CD8-positive, alpha-beta memory T cell (primary cell): ENCODE results near the gene PSMF1. TPM values are rescaled to one million over a fixed set of nuclear protein-coding genes. Genes with fewer than 3 reads are reported as not detected.

Experiments used
- CTCF ChIA-PET: fragments of 350-600 bp; sonication (Branson Sonifier 250); formaldehyde crosslinking; loops from one replicate; lab custom pipeline; 2021; ENCODE audit warnings: antibody characterized with exemption; lab: Charles Lee
- POLR2A ChIA-PET: fragments of 350-600 bp; sonication (Branson Sonifier 250); formaldehyde crosslinking; loops from one replicate; lab custom pipeline; 2021; ENCODE audit warnings: antibody characterized with exemption; lab: Charles Lee
- DNase-seq, 5 donors: peaks; one replicate each; pipeline versions ENCODE4 v3.0.0 to v3.0.0-alpha.2; 2020 to 2022; ENCODE audit warnings: mixed read lengths in 1 of 5
- H3K27ac ChIP-seq: one replicate; pipeline ENCODE4 v1.7.0; 2013; ENCODE audit warnings: low read depth, mild to moderate bottlenecking, low read length, moderate library complexity
- H3K27me3 ChIP-seq: 2 replicates; pipeline ENCODE4 v1.7.0; 2013; ENCODE audit warnings: low read length, mild to moderate bottlenecking; ENCODE audit not compliant: insufficient read depth, poor library complexity, severe bottlenecking
- H3K36me3 ChIP-seq: 2 replicates; pipeline ENCODE4 v1.7.0; 2013; ENCODE audit warnings: mild to moderate bottlenecking, low read length, moderate library complexity; ENCODE audit not compliant: insufficient read depth
- H3K4me1 ChIP-seq: 2 replicates; pipeline ENCODE4 v1.7.0; 2013; ENCODE audit warnings: mild to moderate bottlenecking, low read length, moderate library complexity; ENCODE audit not compliant: insufficient read depth
- H3K4me3 ChIP-seq: 2 replicates; pipeline ENCODE4 v1.7.0; 2013; ENCODE audit warnings: mild to moderate bottlenecking, low read length
- H3K9me3 ChIP-seq: 2 replicates; pipeline ENCODE4 v1.7.0; 2013; ENCODE audit warnings: mild to moderate bottlenecking, low read length
- H3K27ac Mint-ChIP-seq, 8 donors: one replicate each; pipeline ENCODE4 v1.8.0; 2020 to 2021; ENCODE audit warnings: mixed read lengths in 8 of 8, mild to moderate bottlenecking in 6 of 8, inconsistent platforms in 3 of 8, moderate library complexity in 3 of 8
- H3K27me3 Mint-ChIP-seq, 2 donors: one replicate each; pipeline ENCODE4 v1.8.0; 2020 to 2021; ENCODE audit warnings: mixed read lengths in 2 of 2, mild to moderate bottlenecking in 1 of 2, moderate library complexity in 1 of 2
- H3K36me3 Mint-ChIP-seq, 3 donors: one replicate each; pipeline ENCODE4 v1.8.0; 2020 to 2021; ENCODE audit warnings: mixed read lengths in 3 of 3, inconsistent platforms in 1 of 3, mild to moderate bottlenecking in 1 of 3
- H3K4me1 Mint-ChIP-seq, 3 donors: one replicate each; pipeline ENCODE4 v1.8.0; 2020 to 2021; ENCODE audit warnings: mixed read lengths in 3 of 3, inconsistent platforms in 1 of 3, mild to moderate bottlenecking in 1 of 3
- H3K4me3 Mint-ChIP-seq, 7 donors: one replicate each; pipeline ENCODE4 v1.8.0; 2020 to 2021; ENCODE audit warnings: mixed read lengths in 7 of 7, mild to moderate bottlenecking in 6 of 7, moderate library complexity in 4 of 7, inconsistent platforms in 2 of 7
- H3K9me3 Mint-ChIP-seq, 5 donors: one replicate each; pipeline ENCODE4 v1.8.0; 2020 to 2022; ENCODE audit warnings: mixed read lengths in 5 of 5, mild to moderate bottlenecking in 3 of 5, moderate library complexity in 2 of 5, inconsistent platforms in 1 of 5
- polyA plus RNA-seq: library from polyadenylated mRNA; unstranded; fragments of 300-500 nt; fragmentation: Illumina TruSeq; gene quantifications from one replicate; pipeline ENCODE4 v1.2.3, GENCODE V29; 2021
- total RNA-seq, 2 experiments: library from RNA; stranded (reverse); gene quantifications; one replicate each; pipeline ENCODE4 v1.2.3, GENCODE V29; 2021

The PSMF1 gene
- total and polyA plus RNA-seq, 3 experiments from 2014 or later, result 169 to 189 (median 185) TPM

DNA sequence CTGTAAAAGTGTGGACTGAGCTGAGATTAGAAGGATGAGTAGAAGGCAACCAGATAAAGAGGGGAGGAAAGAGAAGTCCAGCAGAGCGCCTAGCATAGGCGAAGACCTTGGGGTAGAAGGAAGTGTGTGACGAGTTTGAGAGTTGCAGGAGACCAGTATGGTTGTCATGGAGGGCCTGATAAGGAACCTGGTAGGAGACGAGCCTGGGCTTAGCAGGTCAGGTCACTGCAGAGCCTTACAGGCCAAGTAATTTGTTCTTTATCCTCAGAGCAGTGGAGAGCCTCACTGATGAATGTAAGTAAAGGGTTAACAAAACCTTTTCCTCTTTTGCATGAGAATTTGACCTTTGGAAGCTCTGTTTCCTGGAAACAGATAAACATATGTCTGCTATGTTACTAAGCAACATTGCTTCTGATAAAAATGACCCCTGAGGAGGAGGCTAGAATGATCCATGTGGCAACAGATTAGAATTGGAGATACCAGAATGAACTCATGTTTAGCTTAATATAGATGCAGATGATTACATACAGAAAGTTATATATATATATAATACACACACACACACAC lies 69.3 kb downstream of the PSMF1 start:
- H3K27me3 Mint-ChIP-seq, result peaks cover 15 to 24% of the 10 kb centered on the region in 2 donors
- Histone ChIP-seq H3K4me3 (no peak overlapping the region), H3K27me3 (peaks cover 6% of the 10 kb centered on the region), H3K9me3 (no peaks in the 10 kb centered on the region), H3K4me1 (no peaks in the 10 kb centered on the region), H3K36me3 (no peaks in the 10 kb centered on the region), H3K27ac (peak overlapping the region; percentile 48)
- no peaks in the 10 kb centered on the region for H3K9me3 Mint-ChIP-seq
- H3K4me1 Mint-ChIP-seq, result peaks cover 10 to 14% (median 12%) of the 10 kb centered on the region in 3 donors
- ChIA-PET POLR2A (no interaction called here), CTCF (no interaction called here)
- no peaks in the 10 kb centered on the region for H3K36me3 Mint-ChIP-seq
- no peak overlapping the region for H3K4me3 Mint-ChIP-seq
- H3K27ac Mint-ChIP-seq, result no peak overlapping the region
- no peak for DNase-seq

DNA sequence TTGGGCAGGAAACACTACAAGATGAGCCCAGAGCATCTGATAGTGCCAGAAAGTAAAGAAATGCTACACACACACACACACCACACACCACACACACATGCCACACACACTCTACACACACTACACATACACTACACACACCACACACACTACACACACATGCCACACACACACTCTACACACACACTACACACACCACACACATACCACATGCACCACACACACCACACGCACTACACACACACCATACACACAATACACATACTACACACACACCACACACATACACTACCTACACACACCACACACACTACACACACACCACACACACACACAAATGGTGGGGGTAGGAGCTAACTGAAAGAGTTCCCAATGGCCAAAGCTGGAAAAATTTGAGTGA lies 69.9 kb downstream of the PSMF1 start:
- H3K4me1 Mint-ChIP-seq, result peaks cover 10 to 14% (median 12%) of the 10 kb centered on the region in 3 donors
- Histone ChIP-seq H3K27ac (peak overlapping the region; percentile 16), H3K27me3 (peaks cover 6% of the 10 kb centered on the region), H3K36me3 (no peaks in the 10 kb centered on the region), H3K4me3 (no peak overlapping the region), H3K4me1 (no peaks in the 10 kb centered on the region), H3K9me3 (no peaks in the 10 kb centered on the region)
- no peak overlapping the region for H3K27ac Mint-ChIP-seq
- DNase-seq, result no peak
- ChIA-PET POLR2A (no interaction called here), CTCF (no interaction called here)
- H3K9me3 Mint-ChIP-seq, result no peaks in the 10 kb centered on the region
- no peaks in the 10 kb centered on the region for H3K36me3 Mint-ChIP-seq
- peaks cover 15 to 20% of the 10 kb centered on the region in 2 donors for H3K27me3 Mint-ChIP-seq
- H3K4me3 Mint-ChIP-seq, result no peak overlapping the region

DNA sequence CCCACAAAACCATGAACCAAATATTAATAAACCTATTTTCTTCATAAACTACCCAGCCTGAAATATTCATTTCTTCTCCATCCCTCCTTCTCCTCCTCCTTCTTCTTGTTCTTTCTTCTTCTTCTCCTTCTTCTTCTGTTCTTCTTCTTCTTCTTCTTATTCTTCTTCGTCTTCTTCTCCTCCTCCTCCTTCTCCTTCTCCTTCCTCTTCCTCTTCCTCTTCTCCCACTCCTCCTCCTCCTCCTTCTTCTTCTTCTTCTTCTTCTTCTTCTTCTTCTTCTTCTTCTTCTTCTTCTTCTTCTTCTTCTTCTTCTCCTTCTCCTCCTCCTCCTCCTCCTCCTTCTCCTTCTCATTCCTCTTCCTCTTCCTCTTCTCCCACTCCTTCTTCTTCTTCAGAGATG lies 71.4 kb downstream of the PSMF1 start:
- H3K27me3 Mint-ChIP-seq, result peaks cover 5 to 7% of the 10 kb centered on the region in 2 donors
- H3K27ac ChIP-seq, result no peak overlapping the region
- no peaks in the 10 kb centered on the region for H3K27me3 ChIP-seq
- H3K9me3 ChIP-seq, result no peaks in the 10 kb centered on the region
- H3K27ac Mint-ChIP-seq, result peak overlapping the region in 1 of 8 donors; percentile 37
- H3K4me1 ChIP-seq, result no peaks in the 10 kb centered on the region
- H3K36me3 ChIP-seq, result no peaks in the 10 kb centered on the region
- DNase-seq, result no peak
- no peaks in the 10 kb centered on the region for H3K9me3 Mint-ChIP-seq
- no peaks in the 10 kb centered on the region for H3K36me3 Mint-ChIP-seq
- H3K4me3 ChIP-seq, result no peak overlapping the region
- POLR2A ChIA-PET, result no interaction called here
- peaks cover 3 to 5% (median 4%) of the 10 kb centered on the region in 3 donors for H3K4me1 Mint-ChIP-seq
- H3K4me3 Mint-ChIP-seq, result no peak overlapping the region
- CTCF ChIA-PET, result no interaction called here

DNA sequence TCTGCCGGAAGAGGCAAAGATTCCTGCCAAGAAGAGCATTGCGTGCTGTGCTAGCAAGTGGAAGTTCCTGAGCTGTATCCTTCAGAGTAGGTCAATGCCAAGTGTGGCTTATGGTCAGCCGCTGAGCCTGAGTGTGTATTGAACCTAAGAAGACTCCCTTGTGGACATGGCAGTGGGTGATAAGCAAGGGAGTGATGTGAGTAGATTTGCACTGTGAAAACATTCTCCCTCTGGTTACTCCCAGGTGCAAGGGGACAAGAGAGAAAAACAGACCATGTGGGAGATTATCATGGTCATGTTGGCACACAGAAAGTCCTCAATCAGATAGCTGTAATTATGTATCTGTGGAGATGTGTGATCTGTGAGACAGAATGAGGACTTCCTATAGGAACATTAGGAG lies 72.4 kb downstream of the PSMF1 start:
- no peaks in the 10 kb centered on the region for H3K36me3 Mint-ChIP-seq
- CTCF ChIA-PET, result no interaction called here

DNA sequence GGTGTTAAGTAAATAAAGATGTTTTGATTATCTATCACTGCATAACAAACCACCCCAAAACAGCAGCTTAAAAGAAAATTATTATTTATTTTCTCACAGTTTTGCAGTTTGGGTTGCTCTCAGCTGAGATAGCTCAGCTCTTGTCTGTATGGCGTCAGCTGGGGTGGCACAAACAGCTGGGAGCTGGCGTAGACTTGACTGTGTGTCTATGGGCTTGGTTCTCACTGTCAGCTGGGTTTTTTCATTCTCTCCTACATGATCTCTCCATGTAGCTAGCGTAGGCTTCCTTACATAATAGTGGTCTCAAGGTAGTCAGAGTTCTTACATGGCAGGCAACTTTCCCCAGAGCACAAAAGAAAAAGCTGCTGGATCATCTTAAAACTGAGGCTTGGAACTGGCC lies 72.9 kb downstream of the PSMF1 start:
- Mint-ChIP-seq H3K27me3 (peaks cover under 1 to 5% of the 10 kb centered on the region in 2 donors), H3K4me1 (no peaks in the 10 kb centered on the region), H3K4me3 (no peak overlapping the region), H3K36me3 (no peaks in the 10 kb centered on the region), H3K9me3 (no peaks in the 10 kb centered on the region), H3K27ac (no peak overlapping the region)
- no peak for DNase-seq
- Histone ChIP-seq H3K4me1 (no peaks in the 10 kb centered on the region), H3K27ac (no peak overlapping the region), H3K27me3 (no peaks in the 10 kb centered on the region), H3K9me3 (no peaks in the 10 kb centered on the region), H3K36me3 (no peaks in the 10 kb centered on the region), H3K4me3 (no peak overlapping the region)
- ChIA-PET CTCF (no interaction called here), POLR2A (no interaction called here)

More for the DNA sequence above, 72.4 kb downstream of the PSMF1 start:
- POLR2A ChIA-PET, result no interaction called here
- no peak overlapping the region for H3K27ac ChIP-seq
- DNase-seq, result no peak
- Mint-ChIP-seq H3K27me3 (peaks cover 5 to 10% of the 10 kb centered on the region in 2 donors), H3K4me1 (peaks cover 2 to 4% (median 3%) of the 10 kb centered on the region in 3 donors), H3K4me3 (no peak overlapping the region), H3K27ac (no peak overlapping the region), H3K9me3 (no peaks in the 10 kb centered on the region)
- no peaks in the 10 kb centered on the region for H3K27me3 ChIP-seq
- no peaks in the 10 kb centered on the region for H3K36me3 ChIP-seq
- H3K9me3 ChIP-seq, result no peaks in the 10 kb centered on the region
- no peak overlapping the region for H3K4me3 ChIP-seq
- no peaks in the 10 kb centered on the region for H3K4me1 ChIP-seq

DNA sequence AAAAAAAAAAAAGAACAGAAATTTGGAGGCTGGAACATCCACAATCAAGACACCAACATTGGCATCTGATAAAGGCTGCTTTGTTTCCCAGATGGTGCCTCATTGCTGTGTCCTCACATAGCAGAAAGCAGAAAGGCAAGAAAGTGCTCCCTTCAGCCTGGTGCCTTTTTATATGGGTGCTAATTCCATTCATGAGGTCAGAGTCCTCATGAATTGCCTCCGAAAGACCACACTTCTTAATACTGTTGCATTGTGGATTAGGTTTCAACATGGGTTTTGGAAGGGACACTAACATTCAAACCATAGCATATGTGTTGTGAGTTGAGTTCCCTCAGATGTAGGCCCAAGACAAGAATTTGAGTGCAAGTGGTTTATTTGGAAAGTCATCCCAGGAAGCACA lies 76.8 kb downstream of the PSMF1 start:
- ChIA-PET POLR2A (no interaction called here), CTCF (no interaction called here)
- no peak overlapping the region for H3K27ac Mint-ChIP-seq
- H3K4me1 Mint-ChIP-seq, result peaks cover 0 to 3% (median 0%) of the 10 kb centered on the region in 3 donors
- no peak for DNase-seq
- H3K27me3 ChIP-seq, result no peaks in the 10 kb centered on the region
- H3K9me3 ChIP-seq, result no peaks in the 10 kb centered on the region
- H3K36me3 ChIP-seq, result no peaks in the 10 kb centered on the region
- H3K27me3 Mint-ChIP-seq, result peaks cover 5 to 10% of the 10 kb centered on the region in 2 donors
- H3K9me3 Mint-ChIP-seq, result no peaks in the 10 kb centered on the region
- peaks cover 4% of the 10 kb centered on the region for H3K4me1 ChIP-seq
- H3K27ac ChIP-seq, result no peak overlapping the region
- H3K4me3 ChIP-seq, result no peak overlapping the region
- no peak overlapping the region for H3K4me3 Mint-ChIP-seq
- H3K36me3 Mint-ChIP-seq, result no peaks in the 10 kb centered on the region

DNA sequence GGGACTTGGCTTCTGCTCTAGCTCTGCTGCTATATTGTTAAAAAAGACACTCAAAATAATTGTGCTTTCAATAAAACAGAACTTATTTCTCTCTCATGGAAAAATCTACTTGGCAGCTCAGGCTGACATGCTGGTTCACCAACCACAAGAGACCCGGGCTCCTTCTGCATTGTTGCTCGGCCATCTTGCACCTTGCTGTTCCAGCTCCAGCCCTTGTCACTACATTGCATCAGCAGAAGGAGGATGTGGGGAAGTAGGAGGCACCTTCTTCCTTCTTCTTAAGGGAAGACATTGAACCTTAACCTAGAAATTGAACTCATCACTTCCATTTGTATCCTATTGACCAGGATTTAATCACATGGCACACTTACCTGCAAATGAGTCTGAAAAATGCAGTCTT lies 78.2 kb downstream of the PSMF1 start:
- Histone ChIP-seq H3K9me3 (no peaks in the 10 kb centered on the region), H3K36me3 (no peaks in the 10 kb centered on the region), H3K27me3 (no peaks in the 10 kb centered on the region), H3K4me3 (no peak overlapping the region), H3K27ac (no peak overlapping the region), H3K4me1 (peaks cover 4% of the 10 kb centered on the region)
- POLR2A ChIA-PET, result no interaction called here
- H3K36me3 Mint-ChIP-seq, result no peaks in the 10 kb centered on the region
- peaks cover 0 to 3% (median 0%) of the 10 kb centered on the region in 3 donors for H3K4me1 Mint-ChIP-seq
- H3K4me3 Mint-ChIP-seq, result no peak overlapping the region
- H3K27ac Mint-ChIP-seq, result no peak overlapping the region
- no peaks in the 10 kb centered on the region for H3K9me3 Mint-ChIP-seq
- no peak for DNase-seq
- CTCF ChIA-PET, result no interaction called here
- peaks cover 7 to 10% of the 10 kb centered on the region in 2 donors for H3K27me3 Mint-ChIP-seq

DNA sequence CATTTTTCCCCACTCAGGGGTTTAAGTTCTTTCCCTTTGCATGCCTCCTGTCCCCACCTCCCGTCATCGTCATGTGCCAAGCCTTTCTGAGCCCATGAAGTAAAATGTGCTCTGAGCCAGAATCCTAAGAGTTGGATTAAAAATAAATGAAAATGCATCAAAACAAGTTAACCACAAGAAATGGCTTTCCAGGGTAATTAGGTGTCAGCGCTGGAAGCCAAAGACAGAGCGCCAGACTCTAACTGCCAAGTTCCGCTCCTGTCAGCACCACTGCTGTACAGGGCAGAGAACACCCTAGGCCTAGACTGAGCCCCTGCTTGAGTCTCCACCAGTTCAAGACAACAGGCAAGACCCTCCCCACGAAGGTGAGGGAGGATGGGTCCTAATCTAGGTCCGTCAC lies 79.4 kb downstream of the PSMF1 start:
- Histone ChIP-seq H3K36me3 (no peaks in the 10 kb centered on the region), H3K27ac (no peak overlapping the region), H3K9me3 (no peaks in the 10 kb centered on the region), H3K4me1 (peaks cover 4% of the 10 kb centered on the region), H3K27me3 (no peaks in the 10 kb centered on the region), H3K4me3 (no peak overlapping the region)
- Mint-ChIP-seq H3K4me1 (peaks cover 0 to 3% (median 0%) of the 10 kb centered on the region in 3 donors), H3K4me3 (no peak overlapping the region), H3K36me3 (no peaks in the 10 kb centered on the region), H3K9me3 (no peaks in the 10 kb centered on the region), H3K27me3 (peaks cover 7 to 10% of the 10 kb centered on the region in 2 donors), H3K27ac (no peak overlapping the region)
- POLR2A ChIA-PET, result interaction anchor here (0.6 kb wide), 1 partner anchor 168 kb away, joined by 4 read pairs; no protein-coding TSS in a partner anchor
- CTCF ChIA-PET, result no interaction called here
- DNase-seq, result no peak
